ENCODE results near the gene STARD3NL.
"Not testable (repeated sequence)": the region's sequence is repeated elsewhere in the genome, so short reads cannot be mapped to it uniquely, and the experiment has no call there.

The STARD3NL gene

GRCh38 chr7:38178004-38178694 is at the start of gene STARD3NL:
Gene STARD3NL, plus strand, starts transcription at chr7:38178245. Its CDS starts 29,260 bp downstream, at chr7:38207505.
- DNase-seq (ENCODE audit: low read depth), result peak; percentile 74

- no peak for DNase-seq (ENCODE audit: low read depth)
These were observed 48.9 kb upstream of the STARD3NL start for GRCh38 chr7:38129162-38129561.

- DNase-seq (ENCODE audit: low read depth), result no peak
These were observed 48.5 kb upstream of the STARD3NL start for GRCh38 chr7:38129579-38129978.

- no peak for DNase-seq (ENCODE audit: low read depth)
These were observed 39.9 kb upstream of the STARD3NL start for GRCh38 chr7:38138171-38138570.

- no peak for DNase-seq (ENCODE audit: low read depth)
These were observed 36.9 kb upstream of the STARD3NL start for GRCh38 chr7:38141187-38141586.

GRCh38 chr7:38142736-38143135 is 35.3 kb upstream of the STARD3NL start:
- no peak for DNase-seq (ENCODE audit: low read depth)

- DNase-seq (ENCODE audit: low read depth), result no peak
These were observed 31.0 kb upstream of the STARD3NL start for GRCh38 chr7:38147005-38147404.

- no peak for DNase-seq (ENCODE audit: low read depth)
These were observed 26.5 kb upstream of the STARD3NL start for GRCh38 chr7:38151556-38151955.

- DNase-seq (ENCODE audit: low read depth), result no peak
These were observed 24.5 kb upstream of the STARD3NL start for GRCh38 chr7:38153515-38153914.

GRCh38 chr7:38154278-38154677 is 23.8 kb upstream of the STARD3NL start:
- DNase-seq (ENCODE audit: low read depth), result no peak

- DNase-seq (ENCODE audit: low read depth), result no peak
These were observed 18.0 kb upstream of the STARD3NL start for GRCh38 chr7:38160003-38160571.

GRCh38 chr7:38162036-38162435 is 16.0 kb upstream of the STARD3NL start:
- DNase-seq (ENCODE audit: low read depth), result no peak

GRCh38 chr7:38163671-38164070 is 14.4 kb upstream of the STARD3NL start:
- DNase-seq (ENCODE audit: low read depth), result no peak

- no peak for DNase-seq (ENCODE audit: low read depth)
These were observed 9.0 kb upstream of the STARD3NL start for GRCh38 chr7:38168890-38169570.

- DNase-seq (ENCODE audit: low read depth), result no peak
These were observed 8.2 kb upstream of the STARD3NL start for GRCh38 chr7:38169847-38170246.

- no peak for DNase-seq (ENCODE audit: low read depth)
These were observed 6.2 kb upstream of the STARD3NL start for GRCh38 chr7:38171623-38172391.

GRCh38 chr7:38175547-38175946 is 2.5 kb upstream of the STARD3NL start:
- DNase-seq (ENCODE audit: low read depth), result not testable (repeated sequence)

- DNase-seq (ENCODE audit: low read depth), result no peak
These were observed 433 bp upstream of the STARD3NL start for GRCh38 chr7:38177621-38178003.

- no peak for DNase-seq (ENCODE audit: low read depth)
These were observed 775 bp downstream of the STARD3NL start for GRCh38 chr7:38178695-38179344.

- no peak for DNase-seq (ENCODE audit: low read depth)
These were observed 1.8 kb downstream of the STARD3NL start for GRCh38 chr7:38179776-38180226.

GRCh38 chr7:38181111-38181510 is 3.1 kb downstream of the STARD3NL start:
- no peak for DNase-seq (ENCODE audit: low read depth)

GRCh38 chr7:38182450-38182849 is 4.4 kb downstream of the STARD3NL start:
- no peak for DNase-seq (ENCODE audit: low read depth)
